ENCODE measurements around the gene NEK11.

Gene NEK11

GRCh38 chr3:131142580-131142979 lies 115.9 kb downstream of the NEK11 start:
- DNase-seq = no peak

- DNase-seq = no peak
Measured at GRCh38 chr3:131143802-131144201, 117.1 kb downstream of the NEK11 start.

- DNase-seq = no peak
Measured at GRCh38 chr3:131147534-131147933, 120.9 kb downstream of the NEK11 start.

- DNase-seq = no peak
Measured at GRCh38 chr3:131158434-131158833, 131.8 kb downstream of the NEK11 start.

GRCh38 chr3:131162516-131162915 lies 135.8 kb downstream of the NEK11 start:
- DNase-seq = no peak

- no peak for DNase-seq
Measured at GRCh38 chr3:131167867-131168266, 141.2 kb downstream of the NEK11 start.

- no peak for DNase-seq
Measured at GRCh38 chr3:131169331-131169730, 142.7 kb downstream of the NEK11 start.

GRCh38 chr3:131172502-131173200 lies 146.0 kb downstream of the NEK11 start:
- DNase-seq = no peak

GRCh38 chr3:131174752-131175151 lies 148.1 kb downstream of the NEK11 start:
- peak; percentile 60 for DNase-seq

GRCh38 chr3:131178710-131179375 lies 152.2 kb downstream of the NEK11 start:
- no peak for DNase-seq

GRCh38 chr3:131192701-131193100 lies 166.0 kb downstream of the NEK11 start:
- DNase-seq = no peak

- no peak for DNase-seq
Measured at GRCh38 chr3:131193641-131194238, 167.1 kb downstream of the NEK11 start.

- DNase-seq = no peak
Measured at GRCh38 chr3:131194816-131195215, 168.1 kb downstream of the NEK11 start.

- DNase-seq = no peak
Measured at GRCh38 chr3:131200636-131201199, 174.0 kb downstream of the NEK11 start.

GRCh38 chr3:131216330-131216729 lies 189.7 kb downstream of the NEK11 start:
- no peak for DNase-seq

- DNase-seq = no peak
Measured at GRCh38 chr3:131216801-131217200, 190.1 kb downstream of the NEK11 start.

GRCh38 chr3:131217296-131217741 lies 190.6 kb downstream of the NEK11 start:
- DNase-seq = no peak

GRCh38 chr3:131218196-131218595 lies 191.5 kb downstream of the NEK11 start:
- no peak for DNase-seq

GRCh38 chr3:131221731-131222130 lies 195.1 kb downstream of the NEK11 start:
- DNase-seq = no peak

GRCh38 chr3:131222599-131222998 lies 195.9 kb downstream of the NEK11 start:
- DNase-seq = no peak

- DNase-seq = no peak
Measured at GRCh38 chr3:131223373-131224289, 197.0 kb downstream of the NEK11 start.

- no peak for DNase-seq
Measured at GRCh38 chr3:131224886-131225550, 198.3 kb downstream of the NEK11 start.

Measured in DMS153 (cell line).